Measurements from ENCODE around the gene NFATC1.

- TF ChIP-seq CTCF (IDR thresholded peaks at IDR 0.05; ENCODE audit: poor library complexity, severe bottlenecking): no peak
- no peak for TF ChIP-seq TAF1 (IDR thresholded peaks at IDR 0.05; ENCODE audit: low read depth)
- no peak for TF ChIP-seq EP300 (conservative IDR thresholded peaks at IDR 0.05; ENCODE audit: poor library complexity, severe bottlenecking)
- TF ChIP-seq POLR2AphosphoS5 (IDR thresholded peaks at IDR 0.05): no peak
- no peak for TF ChIP-seq REST (IDR thresholded peaks at IDR 0.05; ENCODE audit: borderline replicate concordance)
- no peak for TF ChIP-seq RAD21 (conservative IDR thresholded peaks at IDR 0.05)
- no peak for TF ChIP-seq EZH2 (IDR thresholded peaks at IDR 0.05; ENCODE audit: borderline replicate concordance, insufficient read depth, low read length, poor library complexity, severe bottlenecking)
Observed at GRCh38 chr18:79491081-79491551, 95.4 kb downstream of the NFATC1 start.
